H9 (cell line): ENCODE results near the gene C1QTNF1. TPM values are rescaled to one million over a fixed set of nuclear protein-coding genes. Genes with fewer than 3 reads are reported as not detected.
A peak's percentile ranks its signal among the peaks of the same experiment; 100 is the strongest.

ENCODE experiments used
- DNase-seq: peaks from one replicate; pipeline ENCODE4 v3.0.0-alpha.2; 2017
- H2AFZ ChIP-seq: one replicate; pipeline ENCODE4 v1.6.1; 2013; ENCODE audit warnings: mild to moderate bottlenecking, low read length, control low read depth, moderate library complexity
- H2AK5ac ChIP-seq: 2 replicates; pipeline ENCODE4 v1.6.1; 2013; ENCODE audit warnings: low read length, control low read depth, mixed read lengths; ENCODE audit not compliant: insufficient read length
- H2BK120ac ChIP-seq: one replicate; pipeline ENCODE4 v1.6.1; 2013; ENCODE audit warnings: low read depth, mild to moderate bottlenecking, low read length, control low read depth, inconsistent platforms; ENCODE audit not compliant: poor library complexity, severe bottlenecking
- H2BK12ac ChIP-seq: 2 replicates; pipeline ENCODE4 v1.6.1; 2013; ENCODE audit warnings: low read length, control low read depth, mixed read lengths, low read depth; ENCODE audit not compliant: insufficient read length
- H2BK15ac ChIP-seq: 2 replicates; pipeline ENCODE4 v1.6.1; 2013; ENCODE audit warnings: low read depth, low read length, control low read depth
- H2BK20ac ChIP-seq: one replicate; pipeline ENCODE4 v1.6.1; 2013; ENCODE audit warnings: low read depth, mild to moderate bottlenecking, low read length, control low read depth, inconsistent platforms; ENCODE audit not compliant: poor library complexity, severe bottlenecking
- H2BK5ac ChIP-seq: 2 replicates; pipeline ENCODE4 v1.6.1; 2013; ENCODE audit warnings: low read length, control low read depth, mixed read lengths; ENCODE audit not compliant: insufficient read length
- H3K14ac ChIP-seq: 2 replicates; pipeline ENCODE4 v1.6.1; 2013; ENCODE audit warnings: low read length, control low read depth; ENCODE audit not compliant: insufficient read depth
- H3K18ac ChIP-seq: 2 replicates; pipeline ENCODE4 v1.6.1; 2013; ENCODE audit warnings: low read depth, mild to moderate bottlenecking, mixed read lengths, low read length, control low read depth; ENCODE audit not compliant: insufficient read length
- H3K23ac ChIP-seq: 2 replicates; pipeline ENCODE4 v1.6.1; 2013; ENCODE audit warnings: low read length, control low read depth, mixed read lengths, low read depth; ENCODE audit not compliant: insufficient read length
- H3K23me2 ChIP-seq: 2 replicates; pipeline ENCODE4 v1.6.1; 2013; ENCODE audit warnings: low read depth, mild to moderate bottlenecking, mixed read lengths, low read length, control low read depth; ENCODE audit not compliant: insufficient read length, poor library complexity, severe bottlenecking
- H3K27ac ChIP-seq: 2 replicates; pipeline ENCODE4 v1.5.1; 2013; ENCODE audit warnings: low read length, control low read depth, mixed read lengths, low read depth; ENCODE audit not compliant: insufficient read length
- H3K27me3 ChIP-seq: 2 replicates; pipeline ENCODE4 v1.6.1; 2013; ENCODE audit warnings: low read length, control low read depth, inconsistent platforms; ENCODE audit not compliant: insufficient read depth
- H3K4ac ChIP-seq: 2 replicates; pipeline ENCODE4 v1.6.1; 2013; ENCODE audit warnings: low read depth, mild to moderate bottlenecking, control low read depth, inconsistent platforms, low read length, moderate library complexity
- H3K4me1 ChIP-seq: 2 replicates; pipeline ENCODE4 v1.6.1; 2013; ENCODE audit warnings: low read length, control low read depth, inconsistent platforms; ENCODE audit not compliant: insufficient read depth
- H3K4me2 ChIP-seq: 2 replicates; pipeline ENCODE4 v1.6.1; 2013; ENCODE audit warnings: low read length, control low read depth, mixed read lengths; ENCODE audit not compliant: insufficient read length, insufficient read depth
- H3K56ac ChIP-seq: 2 replicates; pipeline ENCODE4 v1.6.1; 2013; ENCODE audit warnings: low read depth, mild to moderate bottlenecking, mixed read lengths, low read length, control low read depth; ENCODE audit not compliant: insufficient read length
- H3K79me1 ChIP-seq: 2 replicates; pipeline ENCODE4 v1.6.1; 2013; ENCODE audit warnings: low read depth, mild to moderate bottlenecking, moderate library complexity, low read length, control low read depth, inconsistent platforms; ENCODE audit not compliant: insufficient read depth, poor library complexity, severe bottlenecking
- H3K79me2 ChIP-seq: 2 replicates; pipeline ENCODE4 v1.6.1; 2013; ENCODE audit warnings: low read length, control low read depth, inconsistent platforms; ENCODE audit not compliant: insufficient read depth
- H3K9ac ChIP-seq: 2 replicates; pipeline ENCODE4 v1.6.1; 2013; ENCODE audit warnings: low read length, control low read depth, mixed read lengths; ENCODE audit not compliant: insufficient read length; ENCODE audit errors: extremely low read depth
- H3K9me3 ChIP-seq: one replicate; pipeline ENCODE4 v1.6.1; 2013; ENCODE audit warnings: low read depth, low read length, inconsistent platforms; ENCODE audit not compliant: control insufficient read depth
- H3T11ph ChIP-seq: one replicate; pipeline ENCODE4 v1.6.1; 2013; ENCODE audit warnings: mild to moderate bottlenecking, low read length, control low read depth, inconsistent platforms
- H4K20me1 ChIP-seq: one replicate; pipeline ENCODE4 v1.6.1; 2013; ENCODE audit not compliant: control insufficient read depth, insufficient read length, insufficient read depth
- H4K5ac ChIP-seq: 2 replicates; pipeline ENCODE4 v1.6.1; 2013; ENCODE audit warnings: low read depth, mild to moderate bottlenecking, mixed read lengths, low read length, control low read depth; ENCODE audit not compliant: insufficient read length
- H4K8ac ChIP-seq: replicated peaks from 2 replicates; pipeline ENCODE4 v1.6.1; 2013; ENCODE audit warnings: low read length, control low read depth, mixed read lengths, low read depth; ENCODE audit not compliant: insufficient read length
- H4K91ac ChIP-seq: 2 replicates; pipeline ENCODE4 v1.6.1; 2013; ENCODE audit warnings: low read depth, mild to moderate bottlenecking, moderate library complexity, mixed read lengths, low read length, control low read depth; ENCODE audit not compliant: insufficient read length
- H3K27ac Mint-ChIP-seq, 3 experiments: 2 replicates in 2 of 3; 3 replicates in 1 of 3; pipeline ENCODE4 v1.8.0; 2020 to 2021; ENCODE audit warnings: mixed read lengths in 3 of 3, mild to moderate bottlenecking in 1 of 3, moderate library complexity in 1 of 3
- H3K27me3 Mint-ChIP-seq: 2 replicates; pipeline ENCODE4 v1.8.0; 2021; ENCODE audit warnings: low read depth, mild to moderate bottlenecking, moderate library complexity, mixed read lengths
- H3K36me3 Mint-ChIP-seq, 3 experiments: 2 replicates in 2 of 3; 3 replicates in 1 of 3; pipeline ENCODE4 v1.8.0; 2020 to 2021; ENCODE audit warnings: low read depth in 3 of 3, mixed read lengths in 3 of 3; ENCODE audit not compliant: insufficient read depth in 1 of 3
- H3K4me1 Mint-ChIP-seq, 2 experiments: 2 replicates each; pipeline ENCODE4 v1.8.0; 2020; ENCODE audit warnings: mixed read lengths in 2 of 2
- H3K4me3 Mint-ChIP-seq, 2 experiments: 2 replicates in 1 of 2; 3 replicates in 1 of 2; pipeline ENCODE4 v1.8.0; 2020 to 2021; ENCODE audit warnings: mild to moderate bottlenecking in 2 of 2, mixed read lengths in 2 of 2, moderate library complexity in 1 of 2
- H3K9me3 Mint-ChIP-seq, 2 experiments: 2 replicates in 1 of 2; 3 replicates in 1 of 2; pipeline ENCODE4 v1.8.0; 2020; ENCODE audit warnings: mild to moderate bottlenecking in 2 of 2, mixed read lengths in 2 of 2, moderate library complexity in 1 of 2
- WGBS: extraction: QIAGEN DNeasy Blood & Tissue Kit; methylation state at CpG from one replicate; pipeline ENCODE4 v1.1.7; 2013; ENCODE audit warnings: missing lambda C conversion rate, low lambda C conversion rate, mixed read lengths; ENCODE audit not compliant: insufficient read length; ENCODE audit errors: extremely low coverage; 5-methylcytosine and 5-hydroxymethylcytosine counted together
- total RNA-seq: library from RNA; stranded (reverse); gene quantifications from 2 replicates; pipeline ENCODE4 v1.2.1, GENCODE V29; 2021
- TF ChIP-seq, protein P1 (sequence below): fragments of 200-600 bp; sonication (generic); conservative IDR thresholded peaks from 3 replicates; pipeline ENCODE4 v1.8.0; 2021; ENCODE audit warnings: antibody characterized with exemption, mild to moderate bottlenecking

Gene C1QTNF1
- total RNA-seq, 1 experiment from 2014 or later, result 0.96 TPM

DNA sequence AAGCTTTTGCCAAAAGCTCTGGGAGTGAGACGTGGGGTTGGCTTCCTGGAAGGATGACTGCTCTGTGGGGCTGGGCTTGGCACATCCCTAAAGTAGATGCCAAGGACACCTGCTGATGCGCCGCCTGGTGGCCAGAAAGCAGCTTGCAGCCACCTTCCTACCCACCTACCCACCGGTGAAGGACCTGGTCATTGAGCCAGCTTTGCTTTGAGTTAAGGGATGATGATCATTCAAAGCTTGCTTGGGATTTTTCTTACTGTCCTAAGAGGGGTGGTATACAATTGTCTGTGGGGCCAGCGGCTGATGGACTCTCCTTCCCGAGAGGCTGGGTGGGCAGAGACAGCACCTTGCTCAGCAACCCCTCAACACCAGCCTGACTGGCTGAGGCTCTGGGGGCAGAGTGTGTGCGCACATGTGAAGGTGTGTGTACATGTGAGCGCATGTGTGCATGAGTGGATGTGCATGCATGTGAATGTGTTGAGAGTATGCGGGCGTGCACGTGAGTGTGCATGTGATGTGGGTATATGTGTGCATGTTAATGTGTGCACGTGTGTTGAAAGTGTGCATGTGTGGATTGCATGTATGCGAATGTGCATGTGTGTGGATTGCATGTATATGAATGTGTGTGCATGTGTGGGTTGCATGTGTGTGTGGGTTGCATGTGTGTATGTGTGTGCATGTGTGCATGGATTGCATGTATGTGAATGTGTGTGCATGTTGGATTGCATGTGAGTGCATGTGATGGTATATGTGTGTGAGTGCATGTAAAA, 18.6 kb downstream of the C1QTNF1 start:
- no peaks in the 10 kb centered on the region; a peak in 1 of 7 replicates for H3K36me3 Mint-ChIP-seq
- Histone ChIP-seq H3K9ac (no peak overlapping the region), H3K4me1 (no peaks in the 10 kb centered on the region), H2BK5ac (no peak overlapping the region), H4K91ac (no peak overlapping the region), H3K14ac (no peak overlapping the region), H3K27ac (no peak overlapping the region), H3K23ac (no peak overlapping the region), H3K18ac (no peak overlapping the region), H2BK120ac (no peak overlapping the region), H3K56ac (no peak overlapping the region), H4K20me1 (peaks cover 2% of the 10 kb centered on the region), H2AFZ (no peak overlapping the region), H3K4me2 (no peak overlapping the region), H3K23me2 (no peaks in the 10 kb centered on the region), H3K27me3 (no peaks in the 10 kb centered on the region), H4K8ac (peak overlapping the region; percentile 1), H4K5ac (no peak overlapping the region), H2BK20ac (no peak overlapping the region), H3K79me1 (no peaks in the 10 kb centered on the region), H3K4ac (no peak overlapping the region), H2BK15ac (no peak overlapping the region), H3K79me2 (no peaks in the 10 kb centered on the region), H2BK12ac (no peak overlapping the region), H3T11ph (no peak overlapping the region), H3K9me3 (no peaks in the 10 kb centered on the region), H2AK5ac (no peak overlapping the region)
- H3K4me1 Mint-ChIP-seq, result peaks cover 0 to 14% of the 10 kb centered on the region in 2 experiments; a peak in 2 of 4 replicates
- peaks cover 77% of the 10 kb centered on the region for H3K27me3 Mint-ChIP-seq
- no peak overlapping the region for H3K4me3 Mint-ChIP-seq
- H3K9me3 Mint-ChIP-seq, result peaks cover 4 to 11% of the 10 kb centered on the region in 2 experiments; a peak in 4 of 5 replicates
- TF ChIP-seq, protein P1, sequence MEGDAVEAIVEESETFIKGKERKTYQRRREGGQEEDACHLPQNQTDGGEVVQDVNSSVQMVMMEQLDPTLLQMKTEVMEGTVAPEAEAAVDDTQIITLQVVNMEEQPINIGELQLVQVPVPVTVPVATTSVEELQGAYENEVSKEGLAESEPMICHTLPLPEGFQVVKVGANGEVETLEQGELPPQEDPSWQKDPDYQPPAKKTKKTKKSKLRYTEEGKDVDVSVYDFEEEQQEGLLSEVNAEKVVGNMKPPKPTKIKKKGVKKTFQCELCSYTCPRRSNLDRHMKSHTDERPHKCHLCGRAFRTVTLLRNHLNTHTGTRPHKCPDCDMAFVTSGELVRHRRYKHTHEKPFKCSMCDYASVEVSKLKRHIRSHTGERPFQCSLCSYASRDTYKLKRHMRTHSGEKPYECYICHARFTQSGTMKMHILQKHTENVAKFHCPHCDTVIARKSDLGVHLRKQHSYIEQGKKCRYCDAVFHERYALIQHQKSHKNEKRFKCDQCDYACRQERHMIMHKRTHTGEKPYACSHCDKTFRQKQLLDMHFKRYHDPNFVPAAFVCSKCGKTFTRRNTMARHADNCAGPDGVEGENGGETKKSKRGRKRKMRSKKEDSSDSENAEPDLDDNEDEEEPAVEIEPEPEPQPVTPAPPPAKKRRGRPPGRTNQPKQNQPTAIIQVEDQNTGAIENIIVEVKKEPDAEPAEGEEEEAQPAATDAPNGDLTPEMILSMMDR, result peak; percentile 77
- no CpG with 5 or more reads among the region's 13 CpGs for WGBS
- peak overlapping the region in 1 of 3 experiments; percentile 9; a peak in 2 of 7 replicates for H3K27ac Mint-ChIP-seq
- DNase-seq, result peak; percentile 81
